Endothelial cell of umbilical vein (primary cell): ENCODE data around the gene CLDN6. TPM values are rescaled to one million over a fixed set of nuclear protein-coding genes. Genes with fewer than 3 reads are reported as not detected.
"Not testable (repeated sequence)": the region's sequence is repeated elsewhere in the genome, so short reads cannot be mapped to it uniquely, and the experiment has no call there.

ENCODE experiments used
- BruUV-seq: library from RNA; stranded (reverse); fragments of 400-500 nt; replicated peaks from 2 replicates; lab custom pipeline; 2021; lab: Mats Ljungman, UMichigan
- CTCF ChIA-PET: fragments of 300-600, 350-600 bp; sonication (Branson Sonifier 250); formaldehyde crosslinking; loops from one replicate; lab custom pipeline; 2021; ENCODE audit warnings: antibody characterized with exemption, inconsistent platforms; lab: Charles Lee
- POLR2A ChIA-PET: fragments of 300-600, 350-600 bp; sonication (Branson Sonifier 250); formaldehyde crosslinking; loops from one replicate; lab custom pipeline; 2021; ENCODE audit warnings: antibody characterized with exemption, inconsistent platforms; lab: Charles Lee
- DNase-seq: peaks from one replicate; pipeline ENCODE4 v3.0.0-alpha.2; 2011; ENCODE audit warnings: low read depth, low spot score
- FAIRE-seq: peaks from 2 replicates; lab custom pipeline; 2011; peaks lifted over from hg19 to GRCh38; lab: Jason Lieb, UNC
- H2AFZ ChIP-seq: 2 replicates; pipeline ENCODE4 v1.6.0; 2012; ENCODE audit warnings: low read depth, low read length, control low read depth, inconsistent platforms
- H3K27ac ChIP-seq: 2 replicates; pipeline ENCODE4 v1.5.1; 2011; ENCODE audit warnings: low read depth, mild to moderate bottlenecking, control low read depth, low read length, moderate library complexity; ENCODE audit not compliant: insufficient read depth
- H3K27me3 ChIP-seq, 2 experiments: 2 replicates each; pipeline versions ENCODE4 v1.6.0 to v1.6.1; 2011; ENCODE audit warnings: low read length in 2 of 2, mixed read lengths in 1 of 2; ENCODE audit not compliant: control insufficient read depth in 2 of 2, insufficient read depth in 2 of 2
- H3K36me3 ChIP-seq, 2 experiments: 2 replicates in 1 of 2; 3 replicates in 1 of 2; pipeline ENCODE4 v1.5.1; 2011; ENCODE audit warnings: low read length in 2 of 2, mild to moderate bottlenecking in 1 of 2, moderate library complexity in 1 of 2; ENCODE audit not compliant: control insufficient read depth in 2 of 2, insufficient read depth in 2 of 2; ENCODE audit errors: extremely low read depth in 1 of 2
- H3K4me1 ChIP-seq: 3 replicates; pipeline ENCODE4 v1.5.1; 2011; ENCODE audit warnings: mild to moderate bottlenecking, low read length; ENCODE audit not compliant: control insufficient read depth, insufficient read depth; ENCODE audit errors: extremely low read depth
- H3K4me2 ChIP-seq: 2 replicates; pipeline ENCODE4 v1.6.1; 2011; ENCODE audit warnings: low read length, control low read depth, mixed read lengths; ENCODE audit not compliant: insufficient read depth
- H3K4me3 ChIP-seq, 3 experiments: fragments of 200-600 bp in 1 of 3; sonication (generic), shearing (Covaris generic) in 1 of 3; replicated peaks in 1 of 3; 2 replicates each; pipeline ENCODE4 v1.5.1; 2011 to 2016; ENCODE audit warnings: control low read depth in 3 of 3, low read length in 3 of 3, mild to moderate bottlenecking in 2 of 3, inconsistent platforms in 1 of 3, low read depth in 1 of 3, moderate library complexity in 1 of 3; ENCODE audit not compliant: insufficient read depth in 1 of 3
- H3K79me2 ChIP-seq: 2 replicates; pipeline ENCODE4 v1.6.0; 2012; ENCODE audit warnings: low read length, inconsistent platforms; ENCODE audit not compliant: control insufficient read depth, insufficient read depth
- H3K9ac ChIP-seq: replicated peaks from 2 replicates; pipeline ENCODE3; 2011; ENCODE audit warnings: low read length, control low read depth; ENCODE audit not compliant: insufficient read depth; ENCODE audit errors: extremely low read depth
- H3K9me1 ChIP-seq: replicated peaks from 3 replicates; pipeline ENCODE4 v1.6.0; 2011; ENCODE audit warnings: mild to moderate bottlenecking, low read length; ENCODE audit not compliant: control insufficient read depth, insufficient read depth; ENCODE audit errors: extremely low read depth
- H3K9me3 ChIP-seq: replicated peaks from 2 replicates; pipeline ENCODE4 v1.5.1; 2012; ENCODE audit warnings: low read length, inconsistent platforms; ENCODE audit not compliant: control insufficient read depth, insufficient read depth
- H4K20me1 ChIP-seq: replicated peaks from 2 replicates; pipeline ENCODE3; 2011; ENCODE audit warnings: mild to moderate bottlenecking, low read length; ENCODE audit not compliant: control insufficient read depth, insufficient read depth; ENCODE audit errors: extremely low read depth
- CTCF ChIP-seq, 2 donors: IDR thresholded peaks; 1 replicate in 1 of 2; 2 replicates in 1 of 2; pipeline ENCODE4 v1.5.1; 2011; ENCODE audit warnings: low read length in 2 of 2, mild to moderate bottlenecking in 2 of 2, moderate library complexity in 2 of 2, control low read depth in 1 of 2, inconsistent platforms in 1 of 2, low read depth in 1 of 2; ENCODE audit not compliant: insufficient read depth in 1 of 2; ENCODE audit errors: extremely low read depth in 1 of 2
- EZH2 ChIP-seq: IDR thresholded peaks from 2 replicates; pipeline ENCODE4 v1.6.1; 2012; ENCODE audit warnings: borderline replicate concordance, low read depth, mild to moderate bottlenecking, moderate library complexity, low read length, inconsistent platforms; ENCODE audit not compliant: severe bottlenecking
- FOS ChIP-seq: IDR thresholded peaks from 2 replicates; pipeline ENCODE4 v1.6.1; 2011; ENCODE audit warnings: mild to moderate bottlenecking, low read length, moderate library complexity, borderline replicate concordance; ENCODE audit not compliant: insufficient read depth
- GATA2 ChIP-seq: IDR thresholded peaks from 2 replicates; pipeline ENCODE4 v1.7.0; 2011; ENCODE audit warnings: low read depth, mild to moderate bottlenecking, moderate library complexity, mixed read lengths, low read length; ENCODE audit not compliant: insufficient read length, insufficient read depth
- JUN ChIP-seq: IDR thresholded peaks from 2 replicates; pipeline ENCODE4 v1.6.1; 2011; ENCODE audit warnings: borderline replicate concordance, low read depth; ENCODE audit not compliant: insufficient read length, insufficient read depth
- MYC ChIP-seq: IDR thresholded peaks from one replicate; pipeline ENCODE4 v1.6.1; 2011; ENCODE audit warnings: mild to moderate bottlenecking, low read depth, low read length
- POLR2A ChIP-seq: IDR thresholded peaks from 2 replicates; pipeline ENCODE4 v1.6.1; 2012; ENCODE audit warnings: low read depth, mild to moderate bottlenecking, control low read depth, low read length
- POLR2AphosphoS5 ChIP-seq: IDR thresholded peaks from 2 replicates; pipeline ENCODE4 v1.6.1; 2012; ENCODE audit warnings: low read depth, mild to moderate bottlenecking, control low read depth, low read length, moderate library complexity; ENCODE audit not compliant: insufficient read depth
- dilution Hi-C: fragments of 300-500 bp; cut with MboI; formaldehyde crosslinking; loops from one replicate; pipeline ENCODE4 v1.15.0; 2019; ENCODE audit warnings: low sequenced_read_pairs; ENCODE audit not compliant: extremely low pct_ligation_motif_present
- intact Hi-C: fragments of 100-400 bp; cut with micrococcal nuclease; formaldehyde crosslinking; loops from one replicate; pipeline ENCODE4 v1.10.0; 2022
- polyA plus RNA-seq, 4 experiments: library from polyadenylated mRNA; depleted of rRNA in 3 of 4; stranded (reverse) in 3 of 4; unstranded in 1 of 4; fragments of >200 nt; gene quantifications; 2 replicates each; pipeline versions ENCODE4 v1.2.1 to v1.2.3, GENCODE V29; 2011 to 2012; ENCODE audit warnings: missing spikeins in 1 of 4
- total RNA-seq: library from RNA; stranded (reverse); gene quantifications from 2 replicates; pipeline ENCODE4 v1.2.3, GENCODE V29; 2021
- TF ChIP-seq, protein P1 (sequence below): IDR thresholded peaks from 2 replicates; pipeline ENCODE4 v1.6.1; 2011; ENCODE audit not compliant: insufficient read depth, insufficient read length

CLDN6 gene
- total and polyA plus RNA-seq, 2 donors (not counting 3 experiments of a cell fraction or from before 2014, with no cell fraction given) = 0.28 TPM; not detected in 1

DNA sequence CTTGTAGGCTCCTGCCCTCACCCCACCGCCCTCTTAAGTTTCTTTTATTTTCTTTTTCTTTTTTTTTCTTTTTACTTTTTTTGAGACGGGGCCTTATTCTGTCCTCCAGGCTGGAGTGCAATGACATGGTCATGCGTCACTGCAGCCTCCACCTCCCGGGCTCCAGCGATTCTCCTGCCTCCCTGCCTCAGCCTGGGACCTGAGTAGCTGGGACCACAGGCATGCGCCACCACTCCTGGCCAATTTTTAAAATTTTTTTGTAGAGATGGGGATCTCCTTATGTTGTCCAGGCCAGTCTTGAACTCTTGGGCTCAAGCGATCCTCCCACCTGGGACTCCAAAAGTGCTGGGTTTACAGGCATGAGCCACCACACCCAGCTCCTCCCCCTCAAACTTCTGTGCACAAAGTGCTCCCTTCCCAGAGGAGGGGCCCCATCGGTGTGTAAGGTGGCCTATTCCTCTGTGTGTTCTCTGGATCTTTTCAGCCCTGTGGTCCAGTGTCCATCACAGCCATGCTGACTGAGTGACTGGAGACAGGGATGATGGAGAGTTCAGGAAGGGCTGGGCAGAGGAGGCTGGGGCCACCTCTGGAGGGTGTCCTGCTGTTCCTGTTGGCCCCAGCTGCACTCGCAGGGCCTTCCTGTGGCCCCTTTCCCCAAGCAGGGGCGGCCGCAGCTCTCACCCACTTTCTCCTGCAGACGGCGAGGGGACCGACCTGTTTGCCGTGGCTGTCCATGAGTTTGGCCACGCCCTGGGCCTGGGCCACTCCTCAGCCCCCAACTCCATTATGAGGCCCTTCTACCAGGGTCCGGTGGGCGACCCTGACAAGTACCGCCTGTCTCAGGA is 38.6 kb upstream of the CLDN6 start:
- no peak for FAIRE-seq
- Histone ChIP-seq H3K9me1 (no peaks in the 10 kb centered on the region), H4K20me1 (no peaks in the 10 kb centered on the region), H3K4me2 (no peak overlapping the region), H3K9ac (no peak overlapping the region), H3K36me3 (no peaks in the 10 kb centered on the region), H2AFZ (no peak overlapping the region), H3K4me3 (no peak overlapping the region), H3K27me3 (no peaks in the 10 kb centered on the region), H3K4me1 (peaks cover 9% of the 10 kb centered on the region), H3K79me2 (no peaks in the 10 kb centered on the region), H3K9me3 (no peaks in the 10 kb centered on the region), H3K27ac (no peak overlapping the region)
- TF ChIP-seq FOS = no peak
- TF ChIP-seq POLR2AphosphoS5 = no peak
- TF ChIP-seq CTCF (IDR thresholded peaks at IDR 0.05; ENCODE audit: extremely low read depth in 1 of 2, insufficient read depth in 1 of 2, low read depth in 1 of 2, low read length in 2 of 2) = no peak
- TF ChIP-seq EZH2 = no peak
- TF ChIP-seq GATA2 = no peak
- TF ChIP-seq POLR2A = no peak
- TF ChIP-seq, protein P1, sequence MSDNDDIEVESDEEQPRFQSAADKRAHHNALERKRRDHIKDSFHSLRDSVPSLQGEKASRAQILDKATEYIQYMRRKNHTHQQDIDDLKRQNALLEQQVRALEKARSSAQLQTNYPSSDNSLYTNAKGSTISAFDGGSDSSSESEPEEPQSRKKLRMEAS = no peak
- no peak for TF ChIP-seq JUN
- TF ChIP-seq MYC = no peak
- no TSS peak for BruUV-seq
- no peak for DNase-seq
- intact Hi-C loops = no loop called here
- CTCF ChIA-PET = interaction anchor here (0.8 to 1.9 kb wide), 4 partner anchors 9 to 73 kb away, joined by 3 to 6 read pairs (median 4); partner anchors contain the start of gene IL32
- dilution Hi-C loops = no loop called here
- POLR2A ChIA-PET = no interaction called here

DNA sequence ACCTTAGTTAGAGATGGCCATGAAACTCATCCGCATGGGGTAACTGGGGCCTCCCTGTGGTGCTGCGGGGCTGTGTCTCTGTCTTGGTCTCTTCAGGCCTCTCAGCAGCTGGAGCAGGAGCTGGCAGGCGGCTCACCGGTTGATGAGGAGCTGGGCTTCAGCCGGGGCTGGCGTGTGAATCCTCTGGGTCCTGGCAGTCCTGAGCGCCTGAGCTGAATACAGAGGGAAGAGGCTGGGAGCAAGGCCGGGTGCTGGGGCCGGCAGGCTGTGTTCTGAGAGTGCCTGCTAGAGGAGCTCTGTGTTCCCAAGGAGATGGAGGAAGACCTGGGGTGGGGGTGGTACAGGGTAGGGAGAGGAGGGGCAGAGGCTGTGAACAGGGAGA is 37.7 kb upstream of the CLDN6 start:
- H3K79me2 ChIP-seq, intact Hi-C loops, H3K9ac ChIP-seq, dilution Hi-C loops, H3K9me3 ChIP-seq, BruUV-seq, H3K4me3 ChIP-seq, H4K20me1 ChIP-seq, H3K36me3 ChIP-seq, H3K27me3 ChIP-seq, H3K4me1 ChIP-seq, DNase-seq, H3K27ac ChIP-seq, H3K4me2 ChIP-seq, POLR2A ChIA-PET, H3K9me1 ChIP-seq, H2AFZ ChIP-seq, FAIRE-seq: not testable (repeated sequence)
- CTCF ChIA-PET = interaction anchor here (0.8 to 1.9 kb wide), 4 partner anchors 10 to 74 kb away, joined by 3 to 6 read pairs (median 4); partner anchors contain the start of gene IL32
